Left kidney (tissue), 2 donors: ENCODE data around the gene ARHGAP32. TPM values are rescaled to one million over a fixed set of nuclear protein-coding genes. Genes with fewer than 3 reads are reported as not detected.
"Not testable (repeated sequence)": the region's sequence is repeated elsewhere in the genome, so short reads cannot be mapped to it uniquely, and the experiment has no call there.

Source experiments
- DNase-seq: peaks from one replicate; pipeline ENCODE4 v3.0.0-alpha.2; 2013
- polyA plus RNA-seq: library from polyadenylated mRNA; unstranded; fragments of 120-200 nt; gene quantifications from one replicate; pipeline ENCODE4 v1.2.1, GENCODE V29; 2013; ENCODE audit not compliant: insufficient read length

The ARHGAP32 gene
- polyA plus RNA-seq, 1 donor = 22.7 TPM

DNA sequence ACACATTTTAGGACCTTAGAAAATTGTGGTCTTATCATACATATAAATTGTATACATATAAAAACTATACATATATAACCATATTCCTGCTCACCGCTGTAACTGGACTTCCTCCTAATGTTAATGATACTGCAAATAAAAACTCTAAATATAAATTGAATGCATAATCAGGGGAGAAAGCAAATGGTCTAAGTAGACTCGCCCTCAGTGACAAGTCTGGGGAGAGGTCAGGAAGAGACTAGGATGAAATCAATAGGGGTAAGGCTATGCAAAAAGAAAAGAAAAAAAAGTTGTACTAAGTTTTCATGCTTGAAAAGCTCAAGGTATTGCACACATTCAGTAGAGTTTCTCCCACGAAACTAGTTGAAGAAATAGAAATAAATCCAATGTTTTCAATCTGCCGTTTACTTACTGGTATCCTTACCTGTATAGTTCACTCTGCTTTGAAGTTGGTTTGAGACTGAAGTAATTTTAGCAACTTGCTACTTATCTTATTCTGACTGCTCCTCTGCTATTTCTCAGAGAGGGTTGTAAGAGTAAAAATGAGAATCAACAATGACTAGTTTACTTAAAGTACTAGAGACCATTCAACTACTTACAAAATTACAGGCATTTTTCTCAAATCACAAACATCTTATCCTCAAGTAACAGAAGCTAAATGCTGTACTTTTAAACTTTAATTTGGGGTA is 12.2 kb upstream of the ARHGAP32 start:
- no peak for DNase-seq

DNA sequence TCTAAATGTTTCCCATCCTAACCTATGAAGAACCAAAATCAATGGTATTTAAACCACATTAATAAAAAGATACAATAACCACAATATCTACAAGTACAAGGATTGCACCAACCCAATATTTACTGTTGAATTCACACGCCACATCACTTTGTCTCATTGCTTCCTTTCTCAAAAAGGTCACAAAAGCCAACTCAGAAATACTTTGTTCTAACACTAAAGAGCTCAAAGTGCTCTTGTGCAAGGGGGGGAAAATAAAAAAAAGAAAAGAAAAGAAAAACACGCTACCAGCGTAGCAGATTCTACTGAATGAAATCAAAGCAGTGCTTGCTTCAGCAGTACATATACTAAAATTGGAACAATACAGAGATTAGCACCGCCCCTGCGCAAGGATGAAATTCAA is 10.5 kb upstream of the ARHGAP32 start:
- DNase-seq = no peak

DNA sequence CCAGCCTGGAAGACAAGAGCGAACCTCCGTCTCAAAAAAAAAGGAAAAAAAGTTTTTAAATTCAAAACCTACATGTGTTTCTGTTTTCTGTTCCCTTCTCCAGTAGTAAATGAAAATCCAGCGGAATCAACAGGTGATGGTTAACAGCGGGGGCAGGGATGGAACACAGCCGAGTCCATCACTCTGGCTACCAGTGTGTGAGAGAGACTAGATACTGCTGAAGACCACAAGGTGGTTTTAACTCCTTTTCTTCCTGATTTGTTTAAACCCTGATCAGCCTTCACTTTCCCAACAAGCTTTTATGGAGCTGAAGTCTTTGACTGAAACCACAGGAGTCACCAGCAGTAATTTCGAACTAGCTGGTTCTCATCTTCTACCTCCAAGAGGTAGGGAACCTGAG is 3.6 kb upstream of the ARHGAP32 start:
- DNase-seq = no peak

DNA sequence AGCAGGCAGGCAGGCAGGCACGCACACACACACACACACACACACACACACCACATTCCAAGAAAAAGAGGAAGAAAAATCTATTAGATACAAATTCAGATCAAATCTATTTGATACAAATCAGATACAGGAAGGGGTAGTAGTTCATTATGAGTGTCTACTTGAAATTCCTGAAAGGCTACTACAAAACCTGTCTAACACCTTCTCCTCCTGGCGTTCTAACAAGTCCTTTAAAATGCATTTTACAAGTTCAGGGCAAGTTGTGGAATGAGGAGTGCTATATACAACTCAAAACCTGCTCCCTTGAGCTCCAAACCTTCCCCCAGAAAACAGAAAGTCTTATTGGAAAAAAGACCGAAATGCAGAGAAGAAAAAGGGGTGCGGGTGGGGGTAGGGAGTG is 476 bp downstream of the ARHGAP32 start:
- no peak for DNase-seq

DNA sequence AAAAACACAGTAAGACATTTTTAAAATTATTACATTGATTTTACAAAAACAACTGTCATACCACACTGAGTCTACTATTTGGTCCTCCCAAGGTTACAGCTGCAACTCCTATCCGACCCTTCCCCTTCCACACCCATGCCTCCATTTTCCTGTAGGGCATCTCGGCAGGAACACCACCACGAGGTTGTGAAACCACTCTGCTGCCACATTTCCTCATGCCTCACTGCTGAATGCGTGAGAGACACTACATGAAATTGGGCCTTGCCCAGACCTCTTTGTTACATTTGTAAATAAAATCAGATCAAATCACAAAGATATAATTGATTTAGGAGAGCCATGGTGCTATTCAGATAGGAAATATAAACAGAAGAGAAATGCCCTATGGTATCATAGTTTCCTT is 2.0 kb downstream of the ARHGAP32 start:
- no peak for DNase-seq

DNA sequence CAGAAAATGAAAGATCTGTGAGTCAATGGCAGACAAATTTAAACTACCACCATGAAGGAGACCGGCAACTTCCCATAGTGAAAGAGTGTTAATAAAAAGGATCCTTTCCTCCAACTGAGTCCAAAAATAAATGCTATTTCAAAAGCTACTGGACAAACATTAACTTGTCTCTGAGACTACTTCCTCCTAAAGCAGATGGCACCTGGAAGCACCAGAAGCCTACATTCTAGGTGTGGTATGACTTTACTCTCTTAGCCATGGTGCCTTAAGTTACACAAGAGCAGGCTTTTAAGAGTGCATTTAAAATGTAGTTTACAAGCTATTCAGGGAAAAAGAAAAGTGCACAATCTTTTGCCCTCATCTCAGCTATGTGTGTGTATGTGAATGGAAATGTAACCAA is 2.5 kb downstream of the ARHGAP32 start:
- DNase-seq = no peak

DNA sequence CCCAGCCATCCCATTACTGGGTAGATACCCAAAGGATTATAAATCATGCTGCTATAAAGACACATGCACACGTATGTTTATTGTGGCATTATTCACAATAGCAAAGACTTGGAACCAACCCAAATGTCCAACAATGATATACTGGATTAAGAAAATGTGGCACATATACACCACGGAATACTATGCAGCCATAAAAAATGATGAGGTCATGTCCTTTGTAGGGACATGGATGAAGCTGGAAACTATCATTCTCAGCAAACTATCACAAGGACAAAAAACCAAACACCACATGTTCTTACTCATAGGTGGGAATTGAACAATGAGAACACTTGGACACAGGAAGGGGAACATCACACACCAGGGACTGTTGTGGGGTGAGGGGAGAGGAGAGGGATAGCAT is 7.0 kb downstream of the ARHGAP32 start:
- DNase-seq = not testable (repeated sequence)

DNA sequence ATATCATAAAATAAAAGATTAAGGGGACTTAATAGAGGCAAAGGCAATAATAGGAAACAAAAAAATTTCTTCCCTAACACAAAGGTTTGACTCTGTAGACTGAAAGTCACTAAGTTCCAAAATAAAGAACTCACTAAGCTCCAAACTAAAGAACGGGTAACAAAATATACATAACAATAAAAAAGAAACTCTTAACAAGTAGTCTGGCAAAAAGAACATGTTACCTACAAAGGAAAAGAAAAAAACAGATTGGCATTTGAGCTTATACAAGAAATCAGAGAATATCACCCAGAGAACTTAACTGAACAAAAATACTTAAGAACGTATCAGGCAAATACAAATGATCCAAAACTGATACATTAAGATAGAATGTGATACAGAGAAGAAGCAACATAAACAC is 7.5 kb downstream of the ARHGAP32 start:
- DNase-seq = no peak

DNA sequence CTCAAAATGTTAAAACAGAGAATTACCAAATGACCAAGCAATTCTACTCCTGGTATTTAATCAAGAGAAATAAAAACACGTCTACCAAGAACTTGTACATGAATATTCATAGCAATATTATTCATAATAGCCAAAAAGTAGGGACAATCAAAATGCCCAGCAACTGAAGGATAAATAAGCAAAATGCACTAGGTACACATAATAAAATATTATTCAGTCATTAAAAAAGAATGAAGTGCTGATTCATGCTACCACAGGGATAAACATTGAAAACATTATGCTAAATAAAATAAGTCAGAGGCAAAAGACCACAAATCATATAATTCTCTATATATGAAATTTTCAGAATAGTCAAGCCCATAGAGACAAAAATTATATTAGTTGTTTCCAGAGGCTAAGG is 24.8 kb downstream of the ARHGAP32 start:
- DNase-seq = no peak

DNA sequence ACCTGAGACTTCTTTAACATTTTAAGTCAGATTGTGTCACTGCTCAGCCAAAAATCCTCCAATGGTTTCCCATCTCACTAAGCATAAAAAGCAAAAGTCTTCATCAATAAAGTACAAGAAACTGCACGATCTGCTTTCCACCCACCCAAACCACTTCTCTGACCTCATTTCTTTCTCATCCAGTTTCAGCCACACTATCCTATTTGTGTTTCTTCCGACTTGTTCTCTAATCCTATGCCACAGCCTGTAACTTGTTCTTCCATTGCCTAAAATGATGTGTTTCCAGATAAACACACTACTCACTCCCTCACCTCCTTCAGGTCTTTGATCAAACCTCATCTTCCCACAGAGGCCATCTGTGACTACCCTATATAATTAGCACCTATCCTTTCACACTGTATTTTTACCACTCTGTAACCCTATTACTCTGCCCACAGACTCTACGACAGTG is 28.4 kb downstream of the ARHGAP32 start:
- no peak for DNase-seq

DNA sequence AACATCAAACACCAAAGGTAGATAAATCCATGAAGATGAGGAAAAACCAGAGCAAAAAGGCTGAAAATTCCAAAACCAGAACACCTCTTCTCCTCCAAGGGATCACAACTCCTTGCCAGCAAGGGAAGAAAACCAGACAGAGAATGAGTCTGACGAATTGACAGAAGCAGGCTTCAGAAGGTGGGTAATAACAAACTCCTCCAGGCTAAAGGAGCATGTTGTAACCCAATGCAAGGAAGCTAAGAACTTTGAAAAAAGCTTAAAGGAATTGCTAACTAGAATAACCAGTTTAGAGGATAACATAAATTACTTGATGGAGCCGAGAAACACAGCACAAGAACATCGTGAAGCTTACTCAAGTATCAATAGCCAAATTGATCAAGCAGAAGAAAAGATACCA is 35.0 kb downstream of the ARHGAP32 start:
- DNase-seq = not testable (repeated sequence)

DNA sequence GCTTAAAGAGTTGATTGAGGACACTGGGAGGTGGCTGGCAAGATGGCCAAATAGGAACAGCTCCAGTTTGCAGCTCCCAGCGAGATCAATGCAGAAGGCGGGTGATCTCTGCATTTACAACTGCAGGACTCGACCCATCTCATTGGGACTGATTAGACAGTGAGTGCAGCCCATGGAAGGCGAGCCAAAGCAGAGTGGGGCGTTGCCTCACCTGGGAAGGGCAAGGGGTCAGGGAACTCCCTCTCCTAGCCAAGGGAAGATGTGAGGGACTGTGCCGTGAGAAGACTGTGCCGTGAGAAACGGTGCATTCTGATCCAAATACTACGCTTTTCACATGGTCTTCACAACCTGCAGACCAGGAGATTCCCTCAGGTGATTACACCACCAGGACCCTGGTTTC is 36.4 kb downstream of the ARHGAP32 start:
- no peak for DNase-seq

DNA sequence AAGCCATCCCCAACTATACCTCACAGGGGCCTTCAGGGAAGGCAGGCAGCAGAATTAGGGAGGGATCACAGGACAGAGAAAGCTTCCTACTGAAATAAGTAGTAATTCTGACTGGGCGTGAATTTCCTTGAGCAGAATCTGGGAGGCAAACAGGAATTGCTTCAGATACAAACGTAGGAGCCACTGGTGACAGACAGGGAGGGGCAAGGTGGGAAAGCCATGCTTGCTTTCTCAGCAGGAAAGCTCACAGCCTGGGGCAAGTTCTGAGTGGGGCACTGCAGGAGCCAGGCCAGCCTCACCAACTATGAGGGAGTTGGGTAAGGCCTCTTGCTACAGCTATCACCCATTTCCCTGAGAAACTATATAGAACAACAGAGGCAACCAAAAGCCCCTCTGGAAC is 43.6 kb downstream of the ARHGAP32 start:
- DNase-seq = no peak

DNA sequence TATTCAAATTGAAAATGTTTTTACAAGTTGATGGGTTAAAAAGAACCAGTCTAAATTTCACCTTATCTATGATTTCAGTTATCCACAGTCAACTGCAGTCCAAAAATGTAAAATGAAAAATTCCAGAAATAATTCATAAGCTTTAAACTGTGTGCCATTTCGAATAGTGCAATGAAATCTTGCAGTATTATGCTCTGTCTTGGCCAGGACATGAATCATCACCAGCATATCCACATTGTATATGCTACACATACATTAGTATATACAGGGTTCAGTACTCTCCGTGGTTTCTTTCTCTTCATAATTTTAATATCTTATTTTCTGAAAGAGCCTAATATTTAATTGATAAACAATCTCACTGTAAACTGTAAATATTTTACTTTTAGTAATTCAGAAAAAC is 45.9 kb downstream of the ARHGAP32 start:
- DNase-seq = no peak

DNA sequence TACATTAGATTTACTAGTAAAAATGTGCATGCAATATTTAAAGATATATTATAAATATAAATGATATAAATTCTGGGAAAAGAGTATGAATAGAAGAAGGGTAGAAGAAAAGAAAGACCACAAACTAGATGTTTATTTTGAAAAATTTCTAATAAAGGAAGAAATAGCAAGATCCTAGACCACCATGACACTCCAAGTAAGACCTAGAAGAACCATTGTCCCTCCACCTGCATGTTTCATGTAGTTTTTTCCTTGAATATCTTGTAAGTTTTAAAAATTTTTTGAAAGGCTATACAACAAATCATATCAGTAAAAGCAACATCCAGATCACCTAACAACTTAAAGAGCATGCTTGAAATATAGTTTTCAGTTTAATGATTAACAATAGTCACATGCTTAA is 46.8 kb downstream of the ARHGAP32 start:
- no peak for DNase-seq

DNA sequence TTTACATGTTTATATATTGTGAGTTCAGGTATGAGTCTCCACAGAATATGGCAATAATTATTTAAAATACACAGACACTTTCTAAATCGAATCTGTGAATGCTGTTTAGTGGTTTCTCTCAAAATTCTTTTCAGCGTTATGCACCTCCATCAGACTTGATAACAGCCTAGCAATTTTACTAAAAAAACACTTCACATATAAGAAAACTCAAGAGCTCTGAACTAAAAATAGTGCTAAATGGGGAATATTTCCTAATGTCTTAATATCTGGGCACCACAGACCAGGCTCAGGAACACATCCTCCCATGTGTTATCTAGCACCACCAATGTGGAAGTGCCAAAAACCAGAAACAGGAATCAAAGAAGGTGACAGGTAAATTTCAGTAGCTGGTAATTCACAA is 47.9 kb downstream of the ARHGAP32 start:
- DNase-seq = no peak

DNA sequence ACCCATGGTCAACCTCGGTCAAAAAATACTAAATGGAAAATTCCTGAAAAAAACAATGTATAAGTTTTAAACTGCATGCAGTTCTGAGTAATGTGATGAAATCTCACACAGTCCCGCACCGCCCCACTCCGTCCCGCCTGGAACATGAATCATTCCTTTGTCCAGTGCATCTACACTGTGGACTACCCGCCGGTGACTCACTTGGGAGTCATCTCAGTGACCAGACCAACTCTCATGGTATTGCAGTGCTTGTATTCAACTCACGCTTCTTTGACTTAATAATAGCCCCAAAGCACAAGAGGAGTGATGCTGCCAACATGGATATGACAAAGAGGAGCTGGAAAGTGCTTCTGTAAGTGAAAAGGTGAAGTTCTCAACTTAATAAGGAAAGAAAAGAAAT is 48.8 kb downstream of the ARHGAP32 start:
- DNase-seq = no peak

DNA sequence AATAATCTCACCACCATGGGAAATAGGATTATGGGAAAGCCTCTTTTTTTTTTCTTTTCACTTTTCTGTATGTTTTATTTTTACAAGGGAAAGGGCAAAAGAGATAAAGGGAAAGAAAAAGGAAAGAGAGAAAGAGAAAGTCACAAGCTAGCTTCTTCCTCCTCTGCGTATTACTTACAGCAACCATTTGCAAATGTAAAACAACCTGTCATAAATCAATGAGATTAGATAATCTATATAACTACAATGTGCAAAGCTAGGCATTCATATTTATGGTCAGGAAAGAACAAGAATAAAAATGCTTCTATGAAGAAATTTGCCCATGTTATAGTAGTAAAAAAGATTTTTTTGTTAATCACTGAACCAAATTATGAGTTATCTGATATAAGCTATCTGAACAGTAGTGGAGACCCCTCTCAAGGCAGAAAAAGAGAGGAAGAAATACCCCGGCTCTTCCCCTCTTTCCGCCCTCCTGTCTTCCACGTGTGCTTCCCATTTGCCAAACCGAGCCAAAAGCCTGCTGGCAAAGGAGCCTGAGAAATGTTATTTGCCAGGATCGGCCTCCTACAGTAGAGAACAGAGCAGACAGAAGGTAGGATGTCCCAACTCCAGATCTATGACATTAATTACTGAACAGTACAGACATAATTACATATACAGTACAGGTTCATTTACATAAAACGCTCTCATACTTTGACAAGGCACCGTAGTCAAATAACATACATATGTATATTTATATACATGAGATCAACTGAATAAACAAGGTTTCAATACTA is 50.2 kb downstream of the ARHGAP32 start:
- DNase-seq = no peak

DNA sequence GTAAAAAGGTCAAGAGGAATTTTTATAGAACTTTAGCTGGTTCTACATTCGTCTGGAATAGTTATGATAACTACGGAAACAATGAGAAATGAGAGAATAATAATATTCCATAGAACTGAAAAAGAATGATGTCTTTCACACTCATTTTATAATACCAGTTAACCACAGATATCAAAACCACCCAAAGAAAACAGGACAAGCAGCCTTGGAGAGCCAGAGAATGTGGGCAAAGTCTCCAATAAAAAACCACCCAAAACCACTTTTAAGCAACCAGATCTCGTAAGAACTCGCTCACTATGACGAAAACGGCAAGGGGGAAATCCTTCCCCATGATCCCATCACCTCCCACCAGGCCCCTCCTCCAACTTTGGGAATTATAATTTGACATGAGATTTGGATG is 60.8 kb downstream of the ARHGAP32 start:
- no peak for DNase-seq

DNA sequence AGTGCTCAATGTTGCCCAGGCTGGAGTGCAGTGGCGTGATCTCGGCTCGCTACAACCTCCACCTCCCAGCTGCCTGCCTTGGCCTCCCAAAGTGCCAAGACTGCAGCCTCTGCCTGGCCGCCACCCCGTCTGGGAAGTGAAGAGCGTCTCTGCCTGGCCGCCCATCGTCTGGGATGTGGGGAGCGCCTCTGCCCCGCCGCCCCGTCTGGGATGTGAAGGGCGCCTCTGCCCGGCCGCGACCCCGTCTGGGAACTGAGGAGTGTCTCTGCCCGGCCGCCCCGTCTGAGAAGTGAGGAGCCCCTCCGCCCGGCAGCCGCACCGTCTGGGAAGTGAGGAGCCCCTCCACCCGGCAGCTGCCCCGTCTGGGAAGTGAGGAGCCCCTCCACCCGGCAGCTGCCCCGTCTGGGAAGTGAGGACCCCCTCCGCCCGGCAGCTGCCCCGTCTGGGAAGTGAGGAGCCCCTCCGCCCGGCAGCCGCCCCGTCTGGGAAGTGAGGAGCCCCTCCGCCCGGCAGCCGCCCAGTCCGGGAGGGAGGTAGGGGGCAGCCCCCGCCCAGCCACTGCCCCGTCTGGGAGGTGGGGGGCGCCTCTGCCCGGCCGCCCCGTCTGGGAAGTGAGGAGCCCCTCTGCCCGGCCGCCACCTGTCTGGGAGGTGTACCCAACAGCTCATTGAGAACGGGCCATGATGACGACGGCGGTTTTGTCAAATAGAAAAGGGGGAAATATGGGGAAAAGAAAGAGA is 63.1 kb downstream of the ARHGAP32 start:
- not testable (repeated sequence) for DNase-seq

DNA sequence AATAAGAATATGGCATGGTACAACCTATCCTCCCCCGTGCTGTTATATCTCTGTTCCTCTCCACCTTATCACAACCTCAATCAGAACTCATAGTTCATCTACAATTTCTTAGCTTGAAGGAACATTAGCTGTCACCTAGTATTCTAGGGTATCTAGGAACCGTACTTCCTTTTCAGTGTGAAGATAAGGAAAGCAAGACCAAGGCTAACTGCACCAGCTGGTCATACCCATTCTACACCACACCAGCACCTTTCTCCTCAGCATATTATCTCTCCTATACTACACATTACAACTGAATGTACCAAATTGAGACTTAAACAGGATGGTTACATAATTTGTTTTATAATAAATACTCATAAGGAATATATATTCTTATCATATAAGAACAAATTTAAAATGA is 73.1 kb downstream of the ARHGAP32 start:
- no peak for DNase-seq

DNA sequence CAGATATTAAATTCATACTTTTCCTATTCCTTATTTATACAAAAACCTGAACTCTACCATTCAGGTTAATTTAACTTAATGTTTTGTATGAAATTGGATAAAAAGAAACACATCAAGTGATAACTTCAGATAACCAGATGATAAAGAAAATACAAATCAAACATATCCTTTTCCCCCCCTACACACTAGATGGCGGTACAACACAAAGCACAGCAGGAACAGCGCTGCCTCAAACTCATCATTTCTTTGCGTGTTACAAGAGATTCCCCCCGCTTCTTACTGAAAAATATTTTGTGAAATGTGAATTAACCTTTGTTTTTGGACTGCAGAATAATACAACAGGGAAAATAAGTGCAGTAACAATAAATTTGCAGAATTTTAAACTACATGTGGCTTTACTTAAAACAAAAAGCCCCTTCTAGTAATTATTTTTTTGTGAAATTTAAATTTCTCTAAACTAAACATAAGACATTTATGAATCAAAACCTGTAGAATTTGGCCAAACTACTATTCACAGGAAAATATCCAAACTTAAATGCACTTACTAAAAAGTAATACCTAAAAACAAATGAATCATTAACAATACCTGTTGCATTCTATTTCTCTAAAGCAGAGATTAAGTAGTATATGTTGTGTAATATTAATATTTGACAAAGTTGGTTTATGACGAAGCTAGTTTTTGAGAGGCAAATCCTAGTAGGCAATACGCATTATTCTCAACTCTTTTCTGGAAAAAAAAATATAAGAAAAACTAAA is 74.4 kb downstream of the ARHGAP32 start:
- peak; percentile 47 for DNase-seq
